Measurements from ENCODE around the gene MGAT5. TPM values are rescaled to one million over a fixed set of nuclear protein-coding genes. Genes with fewer than 3 reads are reported as not detected.

MGAT5 gene
- total RNA-seq, 1 experiment from 2014 or later: 52.4 TPM

DNA sequence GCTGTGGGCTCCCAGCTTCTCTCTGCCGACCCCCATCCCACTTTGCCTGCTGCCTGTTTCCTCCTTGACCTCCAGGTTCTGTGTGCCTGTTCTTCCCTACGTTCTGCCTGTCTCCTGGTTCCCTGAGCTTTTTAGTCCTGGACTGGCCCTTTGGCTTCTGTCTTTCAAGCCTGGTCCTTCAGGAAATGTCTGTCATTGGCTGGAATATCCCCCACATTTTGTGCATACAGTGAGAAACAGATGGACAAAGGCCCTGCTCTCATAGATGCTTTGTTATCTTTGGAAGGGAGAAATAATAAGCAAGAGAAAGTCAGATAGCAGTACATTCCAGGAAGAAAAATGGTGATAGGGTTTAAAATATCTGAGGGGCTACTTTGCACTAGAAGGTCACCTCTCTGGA is 5.7 kb downstream of the MGAT5 start:
- Mint-ChIP-seq H3K27me3 (ENCODE audit: low read depth) (no peaks in the 10 kb centered on the region), H3K4me3 (no peak overlapping the region), H3K4me1 (peaks cover 33% of the 10 kb centered on the region), H3K36me3 (no peaks in the 10 kb centered on the region), H3K27ac (peak overlapping the region; percentile 42; the same call in 1 of the 2 replicates), H3K9me3 (no peaks in the 10 kb centered on the region)
- no peak for ATAC-seq
- no peak for TF ChIP-seq NR2C2 (CRISPR knock-in tag; IDR thresholded peaks at IDR 0.05)
- TF ChIP-seq, protein P1, sequence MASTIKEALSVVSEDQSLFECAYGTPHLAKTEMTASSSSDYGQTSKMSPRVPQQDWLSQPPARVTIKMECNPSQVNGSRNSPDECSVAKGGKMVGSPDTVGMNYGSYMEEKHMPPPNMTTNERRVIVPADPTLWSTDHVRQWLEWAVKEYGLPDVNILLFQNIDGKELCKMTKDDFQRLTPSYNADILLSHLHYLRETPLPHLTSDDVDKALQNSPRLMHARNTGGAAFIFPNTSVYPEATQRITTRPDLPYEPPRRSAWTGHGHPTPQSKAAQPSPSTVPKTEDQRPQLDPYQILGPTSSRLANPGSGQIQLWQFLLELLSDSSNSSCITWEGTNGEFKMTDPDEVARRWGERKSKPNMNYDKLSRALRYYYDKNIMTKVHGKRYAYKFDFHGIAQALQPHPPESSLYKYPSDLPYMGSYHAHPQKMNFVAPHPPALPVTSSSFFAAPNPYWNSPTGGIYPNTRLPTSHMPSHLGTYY (CRISPR knock-in tag; IDR thresholded peaks at IDR 0.05): no peak
- TF ChIP-seq ATF1 (CRISPR knock-in tag; IDR thresholded peaks at IDR 0.05): no peak
- TF ChIP-seq ZNF416 (CRISPR knock-in tag; IDR thresholded peaks at IDR 0.05): no peak
- TF ChIP-seq KAT7 (CRISPR knock-in tag; IDR thresholded peaks at IDR 0.05; ENCODE audit: borderline replicate concordance): no peak
- TF ChIP-seq ZNF423 (CRISPR knock-in tag; IDR thresholded peaks at IDR 0.05): no peak
- TF ChIP-seq FOXK1 (CRISPR knock-in tag; IDR thresholded peaks at IDR 0.05): no peak
- no peak for DNase-seq (ENCODE audit: low spot score)
- CTCF ChIA-PET: interaction anchor here (1.1 kb wide), 1 partner anchor 15 kb away, joined by 4 read pairs; no protein-coding TSS in a partner anchor
- POLR2A ChIA-PET: no interaction called here

DNA sequence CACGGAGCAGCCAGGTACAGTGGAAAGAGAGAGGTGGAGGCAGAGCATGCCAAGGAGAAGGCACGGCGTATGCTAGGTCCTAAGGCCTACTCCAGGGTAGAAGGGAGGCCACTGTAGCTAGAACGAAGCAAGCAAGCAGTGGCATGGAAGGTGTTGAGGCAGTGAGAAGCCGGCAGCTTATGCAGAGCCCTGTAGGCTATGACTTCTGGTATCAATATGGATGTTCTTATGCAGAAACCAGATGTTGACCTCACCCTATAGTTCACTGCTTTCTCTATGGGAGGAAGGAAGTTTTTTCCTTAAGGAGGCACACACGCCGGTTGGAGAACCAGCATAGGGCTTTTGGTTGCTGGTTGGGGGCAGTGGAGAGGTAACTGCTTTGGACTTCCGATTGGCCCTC is 6.1 kb downstream of the MGAT5 start:
- H3K4me3 Mint-ChIP-seq: no peak overlapping the region
- CTCF ChIA-PET: interaction anchor here (1.1 kb wide), 1 partner anchor 15 kb away, joined by 4 read pairs; no protein-coding TSS in a partner anchor

DNA sequence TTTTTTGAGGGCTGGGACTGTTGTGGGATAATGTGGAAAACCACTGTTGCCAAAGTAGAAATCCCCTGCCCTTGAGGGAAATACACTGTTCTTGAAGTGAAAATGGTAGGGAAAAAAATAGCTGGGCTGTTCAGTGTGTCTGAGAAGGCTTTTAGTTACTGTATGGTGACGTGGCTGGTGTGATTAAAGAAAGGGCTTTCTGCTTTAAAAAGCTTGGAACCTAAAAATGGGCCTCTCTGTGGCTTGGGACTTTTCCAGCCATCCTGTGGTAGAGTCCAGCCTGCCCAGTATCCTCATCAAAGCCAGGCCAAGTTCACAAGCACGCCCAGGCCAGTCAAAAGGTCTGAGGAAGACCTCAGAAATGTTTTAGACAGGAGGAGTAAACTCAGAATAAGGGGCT is 6.8 kb downstream of the MGAT5 start:
- H3K36me3 Mint-ChIP-seq: no peaks in the 10 kb centered on the region
- H3K4me3 Mint-ChIP-seq: no peak overlapping the region
- no peaks in the 10 kb centered on the region for H3K27me3 Mint-ChIP-seq (ENCODE audit: low read depth)
- POLR2A ChIA-PET: no interaction called here
- no peak for ATAC-seq
- no peak for DNase-seq (ENCODE audit: low spot score)
- peaks cover 33% of the 10 kb centered on the region for H3K4me1 Mint-ChIP-seq
- H3K9me3 Mint-ChIP-seq: no peaks in the 10 kb centered on the region
- CTCF ChIA-PET: interaction anchor here (1.6 to 3.6 kb wide), 2 partner anchors 15 to 142 kb away, joined by 5 to 18 read pairs; no protein-coding TSS in a partner anchor
- H3K27ac Mint-ChIP-seq: no peak overlapping the region
- TF ChIP-seq, protein P2, sequence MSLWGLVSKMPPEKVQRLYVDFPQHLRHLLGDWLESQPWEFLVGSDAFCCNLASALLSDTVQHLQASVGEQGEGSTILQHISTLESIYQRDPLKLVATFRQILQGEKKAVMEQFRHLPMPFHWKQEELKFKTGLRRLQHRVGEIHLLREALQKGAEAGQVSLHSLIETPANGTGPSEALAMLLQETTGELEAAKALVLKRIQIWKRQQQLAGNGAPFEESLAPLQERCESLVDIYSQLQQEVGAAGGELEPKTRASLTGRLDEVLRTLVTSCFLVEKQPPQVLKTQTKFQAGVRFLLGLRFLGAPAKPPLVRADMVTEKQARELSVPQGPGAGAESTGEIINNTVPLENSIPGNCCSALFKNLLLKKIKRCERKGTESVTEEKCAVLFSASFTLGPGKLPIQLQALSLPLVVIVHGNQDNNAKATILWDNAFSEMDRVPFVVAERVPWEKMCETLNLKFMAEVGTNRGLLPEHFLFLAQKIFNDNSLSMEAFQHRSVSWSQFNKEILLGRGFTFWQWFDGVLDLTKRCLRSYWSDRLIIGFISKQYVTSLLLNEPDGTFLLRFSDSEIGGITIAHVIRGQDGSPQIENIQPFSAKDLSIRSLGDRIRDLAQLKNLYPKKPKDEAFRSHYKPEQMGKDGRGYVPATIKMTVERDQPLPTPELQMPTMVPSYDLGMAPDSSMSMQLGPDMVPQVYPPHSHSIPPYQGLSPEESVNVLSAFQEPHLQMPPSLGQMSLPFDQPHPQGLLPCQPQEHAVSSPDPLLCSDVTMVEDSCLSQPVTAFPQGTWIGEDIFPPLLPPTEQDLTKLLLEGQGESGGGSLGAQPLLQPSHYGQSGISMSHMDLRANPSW (CRISPR knock-in tag; conservative IDR thresholded peaks at IDR 0.05; ENCODE audit: low read depth): no peak
- TF ChIP-seq ELF4 (CRISPR knock-in tag; IDR thresholded peaks at IDR 0.05; ENCODE audit: low read depth) (no peak), ETV6 (CRISPR knock-in tag; IDR thresholded peaks at IDR 0.05) (no peak), RORB (CRISPR knock-in tag; IDR thresholded peaks at IDR 0.05) (no peak), NFATC4 (CRISPR knock-in tag; IDR thresholded peaks at IDR 0.05) (no peak), KAT7 (CRISPR knock-in tag; IDR thresholded peaks at IDR 0.05; ENCODE audit: borderline replicate concordance) (no peak), GABPB1 (CRISPR knock-in tag; IDR thresholded peaks at IDR 0.05) (no peak)
- TF ChIP-seq, protein P3, sequence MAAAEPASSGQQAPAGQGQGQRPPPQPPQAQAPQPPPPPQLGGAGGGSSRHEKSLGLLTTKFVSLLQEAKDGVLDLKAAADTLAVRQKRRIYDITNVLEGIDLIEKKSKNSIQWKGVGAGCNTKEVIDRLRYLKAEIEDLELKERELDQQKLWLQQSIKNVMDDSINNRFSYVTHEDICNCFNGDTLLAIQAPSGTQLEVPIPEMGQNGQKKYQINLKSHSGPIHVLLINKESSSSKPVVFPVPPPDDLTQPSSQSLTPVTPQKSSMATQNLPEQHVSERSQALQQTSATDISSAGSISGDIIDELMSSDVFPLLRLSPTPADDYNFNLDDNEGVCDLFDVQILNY (CRISPR knock-in tag; IDR thresholded peaks at IDR 0.05): no peak

More for the DNA sequence above, 6.1 kb downstream of the MGAT5 start:
- DNase-seq (ENCODE audit: low spot score): no peak
- no peaks in the 10 kb centered on the region for H3K27me3 Mint-ChIP-seq (ENCODE audit: low read depth)
- no peak for ATAC-seq
- H3K27ac Mint-ChIP-seq: no peak overlapping the region
- TF ChIP-seq, protein P4, sequence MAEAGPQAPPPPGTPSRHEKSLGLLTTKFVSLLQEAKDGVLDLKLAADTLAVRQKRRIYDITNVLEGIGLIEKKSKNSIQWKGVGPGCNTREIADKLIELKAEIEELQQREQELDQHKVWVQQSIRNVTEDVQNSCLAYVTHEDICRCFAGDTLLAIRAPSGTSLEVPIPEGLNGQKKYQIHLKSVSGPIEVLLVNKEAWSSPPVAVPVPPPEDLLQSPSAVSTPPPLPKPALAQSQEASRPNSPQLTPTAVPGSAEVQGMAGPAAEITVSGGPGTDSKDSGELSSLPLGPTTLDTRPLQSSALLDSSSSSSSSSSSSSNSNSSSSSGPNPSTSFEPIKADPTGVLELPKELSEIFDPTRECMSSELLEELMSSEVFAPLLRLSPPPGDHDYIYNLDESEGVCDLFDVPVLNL (CRISPR knock-in tag; IDR thresholded peaks at IDR 0.05; ENCODE audit: borderline replicate concordance, low read depth): no peak
- TF ChIP-seq, protein P5, sequence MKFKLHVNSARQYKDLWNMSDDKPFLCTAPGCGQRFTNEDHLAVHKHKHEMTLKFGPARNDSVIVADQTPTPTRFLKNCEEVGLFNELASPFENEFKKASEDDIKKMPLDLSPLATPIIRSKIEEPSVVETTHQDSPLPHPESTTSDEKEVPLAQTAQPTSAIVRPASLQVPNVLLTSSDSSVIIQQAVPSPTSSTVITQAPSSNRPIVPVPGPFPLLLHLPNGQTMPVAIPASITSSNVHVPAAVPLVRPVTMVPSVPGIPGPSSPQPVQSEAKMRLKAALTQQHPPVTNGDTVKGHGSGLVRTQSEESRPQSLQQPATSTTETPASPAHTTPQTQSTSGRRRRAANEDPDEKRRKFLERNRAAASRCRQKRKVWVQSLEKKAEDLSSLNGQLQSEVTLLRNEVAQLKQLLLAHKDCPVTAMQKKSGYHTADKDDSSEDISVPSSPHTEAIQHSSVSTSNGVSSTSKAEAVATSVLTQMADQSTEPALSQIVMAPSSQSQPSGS (CRISPR knock-in tag; IDR thresholded peaks at IDR 0.05; ENCODE audit: borderline replicate concordance, low read depth): no peak
- TF ChIP-seq, protein P6, sequence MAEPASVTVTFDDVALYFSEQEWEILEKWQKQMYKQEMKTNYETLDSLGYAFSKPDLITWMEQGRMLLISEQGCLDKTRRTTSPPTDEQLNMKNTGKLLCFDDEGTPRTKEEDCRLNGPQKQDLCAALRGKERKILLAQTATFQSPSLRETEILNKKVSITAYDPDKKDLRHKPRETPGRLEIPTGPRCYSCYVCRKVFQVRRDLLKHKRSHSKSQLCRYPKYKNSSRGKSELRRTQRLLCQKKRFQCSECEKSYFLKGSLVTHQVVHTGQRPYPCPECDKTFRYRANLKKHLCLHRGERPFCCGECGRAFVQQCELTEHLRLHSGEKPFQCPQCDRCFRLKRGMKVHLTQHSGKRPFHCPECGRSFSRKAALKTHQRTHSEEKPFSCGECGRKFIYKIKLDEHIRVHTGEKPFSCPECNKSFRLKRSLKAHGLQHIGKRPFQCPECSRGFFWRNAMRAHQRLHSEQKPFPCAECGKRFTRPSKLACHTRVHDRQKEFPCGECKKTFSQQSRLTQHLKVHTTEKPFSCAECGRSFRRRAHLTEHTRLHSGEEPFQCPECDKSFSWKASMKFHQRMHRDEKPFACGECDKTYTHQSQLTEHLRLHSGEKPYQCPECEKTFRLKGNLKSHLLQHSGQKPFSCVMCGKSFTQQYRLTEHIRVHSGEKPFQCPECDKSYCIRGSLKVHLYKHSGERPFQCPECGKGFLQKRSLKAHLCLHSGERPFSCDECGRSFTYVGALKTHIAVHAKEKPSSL (CRISPR knock-in tag; conservative IDR thresholded peaks at IDR 0.05): no peak
- TF ChIP-seq, protein P1 (CRISPR knock-in tag; IDR thresholded peaks at IDR 0.05): no peak
- no peaks in the 10 kb centered on the region for H3K36me3 Mint-ChIP-seq
- POLR2A ChIA-PET: no interaction called here
- peaks cover 33% of the 10 kb centered on the region for H3K4me1 Mint-ChIP-seq
- no peaks in the 10 kb centered on the region for H3K9me3 Mint-ChIP-seq
